GM21786 (cell line): ENCODE measurements around the gene CETP.
"Not testable (repeated sequence)": the region's sequence is repeated elsewhere in the genome, so short reads cannot be mapped to it uniquely, and the experiment has no call there.

ENCODE experiments used
- ATAC-seq: cut with Tn5 transposase; IDR thresholded peaks from one replicate; pipeline ENCODE4 v1.9.1; 2021; ENCODE audit not compliant: unreplicated experiment

The CETP gene

GRCh38 chr16:56980792-56981724 is 19.3 kb downstream of the CETP start:
- peak; percentile 64 for ATAC-seq

- peak; percentile 1 for ATAC-seq
These were observed 20.1 kb downstream of the CETP start for GRCh38 chr16:56981729-56982271.

- no peak for ATAC-seq
These were observed 20.9 kb downstream of the CETP start for GRCh38 chr16:56982695-56983094.

GRCh38 chr16:56983211-56983751 is 21.5 kb downstream of the CETP start:
- ATAC-seq = no peak

DNA sequence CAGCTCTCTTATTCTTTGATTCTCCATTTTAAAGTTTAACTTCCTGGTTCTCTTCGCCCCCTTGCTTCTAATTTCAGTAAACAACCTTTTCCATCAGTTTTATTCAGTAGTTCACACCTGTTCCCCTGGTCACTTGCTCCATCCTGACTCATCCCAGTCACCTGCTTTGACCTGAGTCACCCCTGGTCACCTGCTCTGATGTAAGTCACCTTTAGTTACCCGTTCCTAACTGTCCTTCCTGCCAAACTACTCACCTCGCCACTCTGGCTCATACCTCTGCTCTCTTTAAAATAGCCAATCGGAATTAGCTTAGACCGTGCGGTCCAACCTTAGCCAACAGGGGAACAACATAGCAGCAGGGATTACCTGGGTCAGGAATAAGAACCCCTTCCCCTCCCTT is 22.9 kb downstream of the CETP start:
- ATAC-seq = no peak

- no peak for ATAC-seq
These were observed 23.7 kb downstream of the CETP start for GRCh38 chr16:56985288-56985961.

- no peak for ATAC-seq
These were observed 24.2 kb downstream of the CETP start for GRCh38 chr16:56985962-56986360.

DNA sequence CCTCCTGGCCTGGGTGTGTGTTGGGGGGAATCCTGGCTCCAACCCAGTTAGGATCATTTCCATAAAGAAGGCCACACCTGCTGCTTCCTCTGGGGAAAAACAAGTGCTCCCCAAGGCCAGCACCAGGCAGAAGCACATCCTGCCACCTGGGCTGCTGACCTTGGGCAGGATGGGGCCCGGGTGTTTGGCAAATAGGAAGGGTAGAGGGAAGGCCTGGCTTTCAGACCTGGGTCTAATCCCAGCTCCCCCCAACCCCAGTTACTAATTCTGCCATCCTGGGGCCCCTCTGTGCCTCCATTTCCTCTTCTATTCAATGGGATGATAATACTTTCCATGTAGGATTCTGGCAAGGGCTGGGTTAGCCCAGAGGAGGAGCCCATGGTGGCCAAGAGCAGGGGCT is 24.6 kb downstream of the CETP start:
- no peak for ATAC-seq

DNA sequence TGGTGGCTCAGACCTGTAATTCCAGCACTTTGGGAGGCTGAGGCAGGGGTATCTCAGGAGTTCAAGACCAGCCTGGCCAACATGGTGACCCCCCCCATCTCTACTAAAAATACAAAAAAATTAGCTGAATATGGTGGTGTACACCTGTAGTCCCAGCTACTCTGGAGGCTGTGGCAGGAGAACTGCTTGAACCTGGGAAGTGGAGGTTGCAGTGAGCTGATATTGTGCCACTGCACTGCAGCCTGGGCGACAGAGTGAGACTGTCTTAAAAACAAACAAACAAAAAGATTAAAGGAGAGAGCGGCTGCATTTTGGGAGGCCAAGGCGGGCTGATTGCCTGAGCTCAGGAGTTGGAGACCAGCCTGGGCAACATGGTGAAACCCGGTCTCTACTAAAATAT is 25.2 kb downstream of the CETP start:
- ATAC-seq = not testable (repeated sequence)

DNA sequence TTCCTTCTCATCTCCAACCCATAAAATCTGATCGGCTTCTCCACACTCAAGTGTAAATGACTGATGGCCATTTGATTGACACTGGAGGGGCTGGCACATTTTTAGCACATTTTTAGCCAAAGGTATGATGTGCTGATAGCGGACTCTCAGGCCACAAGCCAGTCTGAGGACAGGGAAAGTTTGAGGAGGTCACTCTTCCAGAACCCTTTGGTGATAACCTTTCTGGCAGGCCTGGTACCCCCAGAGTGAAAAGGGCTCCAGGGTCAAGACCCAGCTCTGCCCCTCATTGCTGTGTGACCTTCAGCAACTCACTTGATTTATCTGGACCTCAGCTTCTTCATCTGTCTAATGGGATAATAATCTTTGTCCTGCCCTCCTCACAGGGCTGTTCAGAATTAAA is 25.9 kb downstream of the CETP start:
- no peak for ATAC-seq

DNA sequence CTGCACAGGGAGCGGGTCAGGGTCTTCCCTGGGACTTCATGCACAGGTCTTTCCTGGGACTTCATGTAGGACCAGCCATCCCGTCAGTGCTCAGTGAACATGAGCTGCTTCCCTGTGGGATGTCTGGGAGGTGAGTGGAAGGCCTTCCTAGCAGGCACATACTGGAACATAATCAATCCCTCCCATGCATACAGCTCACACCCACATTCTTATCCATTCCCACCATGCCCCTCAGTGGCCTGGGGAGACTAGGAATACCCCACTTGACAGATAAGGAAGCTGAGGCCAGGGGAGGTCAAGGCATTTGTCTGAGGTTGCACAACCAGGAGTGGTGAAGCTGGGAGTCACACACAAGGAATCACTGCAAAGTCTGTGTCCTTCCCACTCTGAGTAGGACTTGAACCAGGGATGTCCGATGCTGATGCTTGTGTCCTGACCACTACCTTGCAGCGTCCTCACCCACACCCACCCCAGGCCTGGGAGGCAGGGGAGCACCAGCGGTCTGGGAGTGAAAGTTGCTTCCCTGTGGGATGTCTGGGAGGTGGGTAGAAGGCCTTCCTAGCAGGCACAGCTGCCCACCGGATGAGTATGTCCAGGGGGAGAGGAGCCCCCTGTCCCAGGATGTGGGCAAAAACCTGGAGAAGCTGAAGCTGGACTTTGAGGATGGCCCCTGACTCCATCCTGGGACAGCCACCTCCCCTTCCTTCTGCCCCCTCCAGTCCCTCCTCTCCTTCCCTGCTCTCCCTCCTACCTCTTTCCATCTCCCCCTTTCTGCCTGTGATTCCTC is 26.6 kb downstream of the CETP start:
- ATAC-seq = no peak

DNA sequence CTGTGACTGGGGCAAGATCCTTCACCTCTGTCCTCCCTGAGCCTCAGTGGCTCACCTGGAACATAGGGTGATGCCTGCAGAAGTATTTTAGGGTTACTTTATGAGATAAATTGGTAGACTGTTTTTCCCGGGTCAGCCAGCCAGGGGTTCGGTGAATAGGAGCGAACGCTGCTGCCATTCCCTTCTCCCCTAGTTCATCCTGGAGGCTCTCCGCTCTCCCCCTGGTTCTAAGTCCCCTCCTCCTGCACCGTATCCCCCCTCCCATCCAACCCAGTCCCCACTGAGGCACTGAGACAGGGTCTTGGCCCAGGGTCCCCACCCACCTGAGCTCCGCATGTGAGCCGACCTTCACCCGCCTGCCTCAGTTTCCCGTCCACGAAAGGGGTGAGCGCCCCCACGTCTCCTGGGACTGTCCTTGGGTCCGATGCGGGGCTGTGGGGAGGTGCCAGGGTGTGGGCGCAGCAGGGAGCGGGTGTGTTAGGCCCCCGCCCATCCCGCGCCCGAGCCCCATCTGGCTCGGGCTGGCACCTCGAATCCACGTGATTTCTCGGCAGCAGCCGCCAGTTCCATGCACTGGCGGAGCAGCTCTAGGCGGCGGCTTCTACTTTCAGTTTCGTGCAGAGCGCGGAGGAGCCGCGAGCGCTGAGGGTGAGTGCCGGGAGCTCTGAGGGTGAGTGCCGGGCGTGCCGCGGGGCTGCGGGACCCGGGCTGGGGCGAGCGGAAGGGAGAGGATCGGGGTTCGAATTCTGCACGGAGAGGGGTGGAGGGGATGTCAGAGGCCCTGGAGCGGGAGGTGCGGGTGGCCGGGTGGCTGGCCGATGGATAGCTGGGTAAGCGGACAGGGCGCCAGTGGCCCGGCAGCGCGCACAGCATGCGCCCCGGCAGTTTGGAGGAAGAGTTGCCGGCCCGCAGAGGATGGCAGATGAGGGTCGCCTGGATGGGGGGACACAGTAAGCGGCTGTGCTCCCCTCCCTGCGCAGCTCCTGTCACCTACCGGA is 27.5 kb downstream of the CETP start, which contains the start of gene NLRC5:
NLRC5 (plus strand) TSS at position 610 of the 998 bp plus-strand sequence. CDS start 31,156 bp downstream, outside the sequence.
- peak; percentile 71 for ATAC-seq

DNA sequence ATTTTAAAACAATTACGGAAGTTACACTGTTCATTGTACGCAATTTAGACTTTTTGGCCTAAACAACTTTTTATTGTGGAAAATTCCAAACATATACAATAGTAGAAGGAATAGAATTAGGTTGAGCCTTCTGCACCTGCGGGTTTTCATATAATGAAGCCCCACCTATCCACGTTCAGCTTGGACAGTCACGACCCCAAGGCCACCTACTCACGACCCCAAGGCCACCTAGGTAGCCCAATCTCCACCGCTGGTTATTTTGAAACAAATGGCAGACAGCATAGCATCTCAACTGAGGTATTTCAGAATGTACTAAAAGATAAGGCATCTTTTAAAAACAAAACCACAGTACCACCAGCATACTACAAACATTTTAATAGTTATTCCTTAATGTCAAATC is 28.2 kb downstream of the CETP start:
- no peak for ATAC-seq

DNA sequence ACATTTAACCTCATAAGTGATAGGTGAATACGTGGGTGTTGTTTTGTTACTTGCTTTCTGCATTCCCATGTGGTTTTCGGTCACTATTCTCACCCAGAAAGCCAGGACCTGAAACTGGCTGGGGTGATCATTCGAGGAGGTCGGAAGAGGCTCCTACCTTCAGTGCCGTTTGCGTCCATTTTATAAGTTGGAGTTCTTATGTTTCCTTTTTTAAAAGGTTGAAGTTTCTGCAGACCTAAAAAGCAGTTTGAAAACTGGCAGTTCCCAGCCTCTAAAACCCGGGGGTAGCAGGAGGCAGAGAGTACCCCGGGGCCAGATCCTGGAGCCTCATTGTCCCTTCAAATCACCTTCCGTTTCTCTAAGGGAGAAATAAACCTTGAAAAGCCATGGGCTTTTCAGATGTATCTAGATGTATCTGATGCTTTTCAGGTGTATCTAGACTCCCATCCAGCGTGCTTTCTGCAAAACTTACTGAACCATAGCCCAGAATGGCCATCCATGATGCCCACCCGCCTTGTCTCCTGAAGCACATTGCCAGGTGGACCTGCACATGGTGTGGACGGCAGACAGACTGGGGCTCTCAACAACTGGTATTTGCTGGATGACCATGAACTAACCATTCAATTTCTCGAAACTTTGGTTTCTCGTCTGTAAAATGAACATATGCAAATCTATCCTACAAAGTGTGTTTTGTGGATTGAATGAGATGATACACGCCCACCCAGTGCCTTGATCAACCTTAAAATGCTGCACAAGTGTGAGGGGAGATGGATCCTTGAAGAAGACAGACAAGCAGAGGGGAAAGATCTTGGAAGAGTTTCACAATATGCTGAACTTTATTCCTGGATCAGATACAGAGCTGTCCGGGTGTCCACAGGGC is 28.9 kb downstream of the CETP start:
- no peak for ATAC-seq

GRCh38 chr16:56992431-56992830 is 30.7 kb downstream of the CETP start:
- not testable (repeated sequence) for ATAC-seq

GRCh38 chr16:56993204-56993603 is 31.5 kb downstream of the CETP start:
- no peak for ATAC-seq

DNA sequence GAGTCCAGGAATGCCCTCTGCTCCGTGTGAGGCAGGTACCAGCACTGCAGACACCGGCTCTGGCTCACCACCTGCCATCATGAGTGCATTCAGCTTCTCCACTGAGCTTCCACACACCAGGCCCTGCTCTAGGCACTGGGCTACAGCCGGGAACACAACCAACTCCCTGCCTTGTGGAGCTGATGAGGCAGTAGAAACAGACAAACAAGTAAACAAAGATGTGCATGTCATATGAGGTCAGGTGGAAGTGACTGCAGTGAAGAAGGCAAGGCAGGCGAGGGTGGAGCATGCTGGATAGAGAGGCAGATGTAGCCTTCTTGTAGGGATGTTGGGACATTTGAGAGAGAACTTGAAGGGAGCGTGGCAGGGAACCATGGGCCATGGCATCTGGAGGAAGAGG is 32.6 kb downstream of the CETP start:
- no peak for ATAC-seq

- ATAC-seq = no peak
These were observed 33.5 kb downstream of the CETP start for GRCh38 chr16:56995136-56995805.
